Activated CD8-positive, alpha-beta memory T cell treated with anti-CD3 and anti-CD28 coated beads for 1 hour (primary cell): ENCODE measurements around the gene CLASRP.
A peak's percentile ranks its signal among the peaks of the same experiment; 100 is the strongest.

Source experiments
- DNase-seq, 2 donors: peaks; one replicate each; pipeline ENCODE4 v3.0.0-alpha.2; 2020; ENCODE audit warnings: low read depth in 1 of 2; ENCODE audit errors: extremely low read depth in 1 of 2

The CLASRP gene

DNA sequence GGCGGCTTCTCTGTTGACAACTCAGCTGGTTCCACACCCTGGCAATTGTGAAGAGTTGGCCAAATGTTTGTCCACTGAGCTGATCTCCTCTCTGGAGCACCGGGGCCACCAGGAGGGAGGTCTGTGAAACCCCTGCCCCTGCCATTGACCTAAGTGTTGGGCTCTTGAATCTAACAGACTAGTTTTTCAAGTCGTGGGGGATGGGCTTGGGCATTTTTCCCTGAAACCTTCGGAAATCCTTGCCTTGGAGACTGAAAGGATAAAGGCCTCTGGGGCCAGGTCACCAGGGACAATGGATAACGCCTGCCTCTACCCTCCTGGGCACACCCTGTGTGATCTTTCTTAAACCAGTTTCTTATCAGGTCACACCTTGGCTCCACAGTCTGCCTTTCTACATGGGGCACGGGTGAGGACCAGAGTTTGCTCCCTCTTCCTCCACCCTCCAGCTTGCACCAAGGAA is 41.1 kb downstream of the CLASRP start:
- no peak for DNase-seq

DNA sequence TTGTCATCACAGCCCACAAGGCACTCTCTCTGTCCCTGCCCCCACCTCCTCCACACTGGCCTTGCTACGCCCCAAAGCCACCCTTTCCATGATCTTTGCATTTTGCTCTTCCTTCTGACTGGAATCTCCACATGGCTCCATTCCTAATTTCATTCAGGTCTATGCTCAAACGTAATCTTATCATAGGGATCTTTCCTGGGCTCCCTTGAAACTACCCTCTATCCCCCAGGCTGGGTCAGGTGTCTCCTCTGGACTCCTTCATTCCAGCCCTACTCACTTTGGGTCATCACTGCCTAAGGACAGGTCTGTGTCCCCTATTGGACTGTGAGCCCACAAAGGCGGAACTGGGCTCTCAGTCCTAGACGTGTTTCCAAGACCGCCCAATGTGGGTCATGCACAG is 43.3 kb downstream of the CLASRP start:
- no peak for DNase-seq

DNA sequence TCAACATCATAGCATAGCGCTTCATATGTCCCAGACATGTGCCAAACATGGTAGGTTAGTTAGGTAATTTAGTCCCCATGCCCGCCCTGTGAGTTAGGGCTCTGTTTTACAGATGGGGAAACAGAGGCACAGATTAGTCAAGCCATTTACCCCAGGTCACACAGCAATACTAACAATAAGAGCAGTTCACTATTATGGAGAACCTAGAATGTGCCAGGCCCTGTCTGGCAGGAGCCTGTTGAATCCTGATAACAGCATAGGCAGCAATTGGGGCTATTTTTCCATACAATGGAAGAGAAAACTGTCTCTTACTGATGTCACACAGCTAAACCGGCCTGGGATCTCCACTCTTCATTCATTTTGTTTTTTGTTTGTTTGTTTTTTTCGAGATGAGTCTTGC is 47.6 kb downstream of the CLASRP start:
- DNase-seq, result no peak

DNA sequence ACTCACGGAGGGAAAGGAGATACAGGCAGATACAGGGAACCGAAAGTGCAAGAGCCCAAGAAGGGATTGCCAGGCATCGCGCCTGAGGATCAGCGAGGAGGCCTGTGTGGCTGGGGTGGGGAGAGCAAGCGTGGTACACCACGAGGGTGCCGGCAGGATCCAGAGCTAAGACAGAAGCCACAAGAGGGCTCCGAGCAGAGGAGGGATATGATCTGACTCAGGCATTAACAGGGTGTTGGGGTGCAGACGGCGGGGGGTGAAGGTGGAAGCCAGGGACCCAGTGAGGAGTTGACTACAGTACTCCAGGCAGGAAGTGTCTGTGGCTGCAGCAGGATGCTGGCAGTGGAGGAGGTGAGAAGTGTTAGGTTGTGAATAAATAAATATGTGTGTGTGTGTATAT is 48.7 kb downstream of the CLASRP start:
- peak; percentile 29 to 45 for DNase-seq

DNA sequence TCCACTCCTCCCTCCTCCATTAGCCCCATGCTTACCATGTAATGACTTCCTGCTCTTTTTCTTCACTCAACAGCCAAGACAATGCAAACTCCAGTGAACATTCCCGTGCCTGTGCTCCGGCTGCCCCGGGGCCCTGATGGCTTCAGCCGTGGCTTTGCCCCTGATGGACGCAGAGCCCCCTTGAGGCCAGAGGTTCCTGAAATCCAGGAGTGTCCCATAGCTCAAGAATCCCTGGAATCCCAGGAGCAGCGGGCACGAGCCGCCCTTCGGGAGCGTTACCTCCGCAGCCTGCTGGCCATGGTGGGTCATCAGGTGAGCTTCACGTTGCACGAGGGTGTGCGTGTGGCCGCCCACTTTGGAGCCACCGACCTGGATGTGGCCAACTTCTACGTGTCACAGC is 51.2 kb downstream of the CLASRP start:
- no peak for DNase-seq

DNA sequence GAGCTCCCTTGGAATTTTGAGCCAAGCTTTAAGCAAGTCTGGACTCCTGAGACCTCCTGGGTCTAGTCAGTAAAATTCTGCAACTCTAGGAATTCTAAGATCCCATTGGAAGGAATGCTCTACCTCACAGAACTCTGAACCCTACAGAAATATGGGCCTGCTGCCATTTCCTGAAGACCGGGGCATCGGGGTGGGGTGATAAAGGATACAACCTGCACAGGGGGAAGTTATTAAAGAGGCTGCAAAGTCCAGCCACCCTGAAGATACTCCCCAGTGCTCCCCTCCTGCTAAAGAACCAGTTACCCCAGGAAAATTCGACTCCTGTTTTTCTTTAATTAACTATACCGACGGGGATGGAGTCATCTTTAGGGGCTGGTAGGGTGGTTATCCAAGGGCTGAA is 51.8 kb downstream of the CLASRP start:
- no peak for DNase-seq

DNA sequence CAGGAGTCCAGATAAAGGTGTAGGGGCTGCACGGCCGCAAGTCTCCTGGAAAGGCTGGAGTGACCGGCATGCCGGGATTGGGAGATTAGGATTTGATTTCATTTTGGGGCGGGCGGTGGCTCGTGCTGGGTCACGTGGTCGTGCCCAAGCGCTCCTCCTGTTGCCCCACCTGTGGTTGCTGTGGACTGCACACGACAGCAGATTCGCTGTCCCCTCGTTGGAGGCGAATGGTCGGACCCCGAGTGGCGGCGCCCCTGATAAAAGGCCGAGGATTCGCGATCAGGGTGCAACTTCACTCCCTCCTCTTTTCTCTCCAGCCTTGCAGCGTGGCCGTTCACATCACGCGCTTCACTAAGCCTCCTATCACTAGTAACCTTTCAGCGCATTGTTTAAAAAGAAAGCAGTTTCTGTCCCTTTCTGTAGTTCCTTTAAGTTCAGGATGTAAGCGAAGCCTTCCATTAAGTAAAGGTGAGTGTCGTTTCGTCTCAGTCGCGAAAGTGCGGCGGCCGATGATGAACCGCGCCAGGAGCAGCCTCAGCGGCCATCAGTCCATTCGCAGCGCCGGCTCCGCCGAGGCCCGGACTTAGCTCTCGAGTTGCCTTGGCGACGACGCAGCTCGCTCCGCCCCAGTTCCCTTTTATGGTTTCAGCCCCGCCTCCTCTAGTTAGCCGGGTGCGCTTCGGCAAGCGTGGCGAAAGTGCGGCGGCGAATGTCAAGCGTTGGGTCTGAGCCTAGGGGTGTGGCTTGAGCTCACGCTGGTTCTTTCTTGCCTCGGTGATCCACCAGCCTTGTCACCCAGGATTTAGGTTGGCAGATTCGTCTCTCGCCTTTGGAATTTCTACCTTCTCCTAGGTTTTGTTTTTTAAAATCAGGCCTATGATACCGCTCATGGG is 52.4 kb downstream of the CLASRP start:
- peak; percentile 94 to 97 for DNase-seq

DNA sequence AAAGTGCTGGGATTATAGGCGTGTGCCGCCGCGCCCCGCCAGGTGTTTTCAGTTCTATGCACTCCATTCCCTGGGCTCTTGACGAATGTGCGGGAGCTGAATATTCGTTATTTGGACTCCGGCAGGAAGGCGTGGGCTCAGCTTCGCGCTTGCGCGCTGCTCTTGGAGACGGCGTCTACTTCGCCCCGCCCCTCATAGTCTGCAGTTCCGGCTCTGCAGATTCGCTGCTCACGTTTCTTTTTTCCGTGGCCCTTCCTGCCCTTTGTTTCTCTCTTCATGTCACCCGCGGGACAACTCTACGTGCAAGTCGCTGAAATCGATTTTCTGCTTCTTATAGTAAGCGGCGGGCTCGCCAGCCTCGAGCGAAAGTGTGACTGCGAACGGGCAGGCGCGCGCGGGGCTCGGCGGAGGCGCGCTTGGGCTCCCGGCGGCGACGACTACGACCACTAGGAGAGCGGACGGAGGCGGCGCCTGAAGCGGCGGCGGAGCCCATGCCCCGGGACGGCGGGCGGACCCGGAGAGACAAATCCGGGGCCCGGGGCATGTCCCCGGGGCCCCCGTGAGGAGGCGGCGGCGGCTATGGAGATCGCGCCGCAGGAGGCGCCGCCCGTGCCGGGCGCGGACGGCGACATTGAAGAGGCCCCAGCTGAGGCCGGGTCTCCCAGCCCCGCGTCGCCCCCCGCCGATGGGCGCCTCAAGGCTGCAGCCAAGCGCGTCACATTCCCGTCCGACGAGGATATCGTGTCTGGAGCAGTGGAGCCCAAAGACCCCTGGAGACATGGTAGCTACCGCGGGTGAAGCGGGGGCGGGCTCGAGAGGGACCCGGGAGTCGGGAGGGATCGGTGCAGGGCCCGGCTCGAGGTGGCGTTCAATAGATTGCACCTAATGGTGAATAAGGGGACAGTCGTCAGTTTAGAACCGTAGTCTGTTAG is 54.2 kb downstream of the CLASRP start, which contains the start of gene PPP1R37:
TSS of gene PPP1R37 (plus strand) at position 433 of the 932 bp plus-strand sequence. CDS start at position 580, 147 bp downstream.
- DNase-seq, result peak; percentile 85 to 86

DNA sequence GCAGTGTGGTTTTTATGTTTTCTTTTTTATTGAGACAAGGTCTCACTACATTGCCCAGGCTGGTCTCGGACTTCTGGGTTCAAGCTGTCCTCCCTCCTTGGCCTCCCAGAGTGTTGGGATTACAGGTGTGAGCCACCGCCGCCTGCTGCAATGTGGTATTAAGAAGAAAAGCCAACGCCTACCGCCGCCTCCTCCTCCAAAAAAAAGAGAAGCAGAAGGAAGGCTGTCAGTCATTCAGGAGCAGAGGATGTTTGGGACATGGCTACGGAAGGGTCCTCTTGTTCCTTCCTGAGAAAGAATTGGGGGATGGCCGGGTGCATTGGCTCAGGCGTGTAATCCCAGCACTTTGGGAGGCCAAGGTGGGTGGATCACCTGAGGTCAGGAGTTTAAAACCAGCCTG is 55.3 kb downstream of the CLASRP start:
- no peak for DNase-seq

DNA sequence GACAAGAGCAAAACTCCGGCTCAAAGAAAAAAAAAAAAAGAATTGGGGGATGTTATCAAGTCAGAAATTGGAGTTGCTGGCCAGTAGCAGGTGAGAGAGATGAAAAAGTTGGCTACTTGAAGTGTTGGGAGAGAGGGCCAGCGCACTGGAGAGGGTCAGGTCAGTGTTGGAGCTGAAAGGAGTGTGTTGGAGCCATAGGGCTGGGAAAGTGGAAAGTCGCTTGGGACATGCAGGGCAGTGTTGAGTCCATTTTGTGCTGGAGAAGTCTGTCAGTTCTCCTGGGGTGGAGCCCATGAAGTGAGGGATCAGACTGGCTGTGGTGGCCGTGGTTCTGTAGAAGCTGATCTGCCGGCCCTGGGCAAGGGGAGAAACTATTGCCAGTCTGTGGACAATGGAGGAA is 55.9 kb downstream of the CLASRP start:
- DNase-seq, result no peak

DNA sequence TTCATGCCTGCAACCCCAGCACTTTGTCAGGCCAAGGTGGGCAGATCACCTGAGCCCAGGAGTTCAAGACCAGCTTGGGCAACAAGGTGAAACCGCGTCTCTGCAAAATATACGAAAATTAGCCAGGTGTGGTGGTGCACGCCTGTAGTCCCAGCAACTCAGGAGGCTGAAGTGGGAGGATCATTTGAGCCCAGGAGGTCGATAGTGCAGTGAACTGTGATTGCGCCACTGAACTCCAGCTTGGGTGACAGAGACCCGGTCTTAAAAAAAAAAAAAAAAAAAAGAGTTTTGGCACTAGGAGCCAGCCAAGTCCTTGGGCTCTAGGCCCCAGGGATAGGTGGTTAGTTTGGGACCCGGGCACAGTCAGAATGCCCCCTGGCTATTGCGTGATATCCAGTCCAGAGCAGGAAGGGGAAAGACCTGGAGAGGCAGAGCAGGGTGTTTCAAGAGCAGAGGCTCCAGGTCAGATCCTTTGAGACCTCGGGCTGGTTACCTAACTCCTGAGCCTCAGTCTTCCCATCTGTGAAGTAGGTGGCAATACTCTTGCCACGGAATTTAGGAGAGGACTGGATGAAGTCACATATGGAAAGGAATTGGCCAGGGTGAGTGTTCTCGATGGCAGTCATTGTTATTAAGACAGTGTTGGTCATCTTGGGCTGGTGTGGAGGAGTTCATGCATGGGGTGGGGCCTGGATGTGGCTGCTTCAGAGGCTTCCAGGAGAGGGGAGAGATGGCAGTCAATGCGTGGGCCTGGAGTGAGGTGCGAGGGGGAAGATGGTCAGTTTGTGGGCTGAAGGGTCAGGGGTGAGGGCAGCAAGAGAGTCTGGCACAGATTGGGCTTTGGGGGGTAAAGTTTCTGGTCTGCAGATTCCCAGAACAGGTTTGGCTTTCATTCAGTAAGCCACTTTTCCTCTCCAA is 56.9 kb downstream of the CLASRP start:
- DNase-seq, result no peak

DNA sequence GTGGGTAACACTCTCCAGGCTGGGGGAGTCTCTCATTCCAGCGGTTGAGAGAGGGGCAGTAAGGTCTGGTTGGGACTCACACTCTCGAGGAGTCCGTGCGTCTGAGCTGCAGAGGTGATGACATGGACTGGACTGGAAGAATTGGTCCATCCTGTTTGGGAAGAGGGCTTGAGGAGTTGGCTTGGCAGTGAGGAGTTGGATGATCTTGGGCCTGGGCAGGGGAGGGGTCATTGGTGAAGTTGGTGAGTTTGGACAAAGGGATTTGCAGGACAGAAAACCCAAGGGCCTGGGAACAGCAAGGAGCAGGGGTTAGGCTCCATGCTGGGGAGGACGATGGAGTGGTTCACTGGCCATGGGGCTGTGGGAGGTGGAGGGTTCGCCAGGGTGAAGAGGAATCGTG is 57.9 kb downstream of the CLASRP start:
- no peak for DNase-seq

DNA sequence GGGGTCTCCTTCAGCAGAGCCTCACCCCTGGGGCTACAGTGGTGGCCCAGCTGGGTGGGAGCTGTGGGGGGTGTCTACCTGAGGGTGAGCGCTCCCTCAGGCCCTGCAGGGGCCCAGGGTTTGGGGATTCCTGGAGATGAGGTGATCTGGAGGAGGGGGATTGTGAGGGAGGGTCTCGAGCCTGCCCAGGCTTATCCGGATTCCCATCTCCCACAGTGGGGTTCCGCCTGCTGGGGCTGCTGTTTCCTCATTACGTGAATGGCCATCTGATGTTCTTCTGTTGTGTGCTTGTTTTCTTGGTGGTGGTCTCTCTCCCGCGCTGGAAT is 58.6 kb downstream of the CLASRP start:
- no peak for DNase-seq

DNA sequence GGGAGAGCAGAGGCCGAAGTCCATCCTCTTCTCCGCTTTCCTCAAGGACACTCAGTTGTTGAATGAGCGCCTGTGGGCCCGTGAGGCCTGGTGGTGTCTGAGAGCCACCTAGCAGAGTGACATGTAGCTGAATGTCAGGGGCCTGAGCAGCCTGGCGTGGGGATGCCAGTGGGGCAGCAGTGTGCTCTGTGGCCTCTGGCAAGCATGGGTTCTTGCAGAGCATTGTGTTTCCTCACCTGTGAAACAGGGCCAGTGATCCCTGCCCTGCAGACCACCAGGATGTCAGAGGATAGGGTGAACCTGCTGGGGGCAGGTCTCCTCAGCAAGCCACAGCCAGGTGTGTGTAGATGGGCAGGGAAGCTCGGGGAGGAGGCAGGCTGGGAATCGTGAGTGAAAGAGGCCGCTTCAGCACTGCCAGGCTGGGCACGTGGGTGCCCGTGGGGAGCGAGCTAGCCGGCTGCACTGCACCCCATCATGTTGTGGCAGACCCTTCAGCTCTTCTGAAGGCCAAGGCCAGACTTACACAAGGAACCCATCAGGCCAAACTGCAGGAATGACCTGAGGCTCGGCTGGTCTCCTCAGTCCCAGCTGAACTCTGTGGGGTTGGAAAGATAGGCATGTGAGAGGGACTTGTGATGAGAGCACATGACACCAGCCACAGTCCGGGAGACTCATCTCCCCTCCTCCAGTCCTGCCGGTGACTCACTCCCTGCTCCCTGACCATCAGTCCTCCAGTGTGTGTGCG is 59.1 kb downstream of the CLASRP start:
- DNase-seq, result no peak

DNA sequence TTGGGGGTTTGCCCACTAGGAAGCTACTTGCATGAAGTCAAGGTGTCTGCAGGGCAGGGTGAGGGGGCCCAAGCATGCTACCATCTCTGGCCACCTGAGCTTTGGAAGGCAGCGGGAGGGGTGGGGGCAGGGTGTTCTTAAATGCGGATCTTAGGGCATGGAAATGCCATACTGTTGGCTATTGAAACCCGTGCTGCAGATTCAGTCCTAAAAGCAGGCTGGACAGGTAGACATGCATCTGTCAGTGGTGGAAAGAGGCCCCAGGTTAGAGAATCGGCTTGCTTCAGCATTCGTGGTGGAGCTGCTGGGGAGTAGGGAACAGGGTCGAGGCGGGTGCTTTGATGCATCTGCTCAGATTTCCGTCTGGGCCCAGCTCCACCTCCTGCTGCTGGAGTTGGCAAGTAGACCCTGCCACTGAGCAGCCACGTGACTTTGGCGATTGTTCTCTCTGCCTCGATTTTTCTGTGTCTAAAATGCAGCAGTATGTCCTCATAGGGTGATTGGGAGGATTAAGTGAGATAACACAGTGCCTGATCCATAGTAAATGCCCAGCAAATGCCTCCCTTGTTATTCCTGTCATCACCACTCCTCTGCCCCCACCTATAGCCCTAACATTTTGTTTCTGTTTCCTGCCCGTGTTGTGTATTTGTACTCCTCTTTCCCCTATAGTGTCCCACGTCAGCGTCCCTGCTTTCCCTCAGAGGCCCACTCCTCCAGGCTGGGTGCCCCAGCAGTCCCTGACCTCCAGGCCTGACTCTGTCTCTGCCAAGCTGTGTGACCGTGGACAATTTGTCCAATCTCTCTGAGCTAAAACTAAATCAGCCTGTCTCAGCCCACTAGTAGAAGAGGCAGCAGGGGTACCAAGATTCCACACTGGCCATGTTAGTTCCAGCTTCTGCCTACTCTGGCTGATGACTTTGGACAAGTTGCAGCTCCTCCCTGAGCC is 59.9 kb downstream of the CLASRP start:
- DNase-seq, result no peak

DNA sequence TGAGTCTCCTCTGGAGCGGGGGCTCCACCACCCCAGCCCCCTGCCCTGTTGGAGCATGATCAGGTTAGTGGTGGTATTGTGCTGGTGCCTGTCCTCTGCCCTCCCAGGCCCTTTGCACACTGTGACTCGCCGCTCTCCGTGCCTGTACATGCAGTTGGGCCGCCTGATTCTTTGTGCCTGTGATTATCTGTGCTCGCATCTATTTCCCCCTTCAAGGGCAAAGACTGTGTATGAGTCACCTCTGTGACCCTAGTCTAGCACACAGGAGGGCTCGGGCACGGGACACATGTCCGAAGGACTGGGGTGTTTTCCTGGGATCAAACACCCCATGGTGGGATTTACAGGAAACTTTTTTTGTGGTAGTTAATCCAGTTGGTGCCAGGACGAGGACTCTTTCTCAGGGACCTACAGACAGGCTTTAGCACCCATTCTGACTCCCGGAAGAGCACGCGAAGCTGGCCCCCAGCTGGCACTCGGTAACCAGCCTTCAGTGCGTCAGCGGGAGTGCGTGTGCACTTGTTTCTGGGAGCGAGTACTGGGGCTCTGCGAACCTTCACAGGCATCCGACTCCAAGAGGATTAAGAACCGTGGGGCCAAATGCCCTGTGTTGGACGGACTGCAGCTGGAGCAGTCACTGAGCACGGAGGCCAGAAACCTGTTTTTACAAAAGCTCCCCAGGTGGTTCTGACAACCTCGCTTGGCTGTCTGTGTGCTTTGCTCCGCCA is 60.8 kb downstream of the CLASRP start:
- DNase-seq, result no peak

DNA sequence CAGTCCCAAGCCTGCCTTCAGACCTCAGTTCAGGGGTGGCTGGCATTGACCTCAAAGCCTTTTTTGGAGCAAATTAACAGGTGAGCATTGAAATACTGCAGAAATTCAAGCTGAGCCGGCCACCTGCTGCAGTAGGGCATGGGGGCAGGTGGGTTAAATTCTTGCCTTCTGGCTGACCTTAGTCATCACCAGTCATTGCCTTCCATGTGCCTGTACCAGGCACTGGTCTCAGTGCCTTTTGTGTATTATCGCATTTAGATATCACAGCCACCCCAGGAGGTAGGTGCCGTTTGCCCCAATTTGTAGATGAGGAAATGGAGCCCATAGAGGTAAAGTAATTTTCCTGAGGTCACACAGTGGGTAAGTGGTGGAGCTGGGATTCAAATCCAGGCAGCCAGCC is 61.4 kb downstream of the CLASRP start:
- no peak for DNase-seq

DNA sequence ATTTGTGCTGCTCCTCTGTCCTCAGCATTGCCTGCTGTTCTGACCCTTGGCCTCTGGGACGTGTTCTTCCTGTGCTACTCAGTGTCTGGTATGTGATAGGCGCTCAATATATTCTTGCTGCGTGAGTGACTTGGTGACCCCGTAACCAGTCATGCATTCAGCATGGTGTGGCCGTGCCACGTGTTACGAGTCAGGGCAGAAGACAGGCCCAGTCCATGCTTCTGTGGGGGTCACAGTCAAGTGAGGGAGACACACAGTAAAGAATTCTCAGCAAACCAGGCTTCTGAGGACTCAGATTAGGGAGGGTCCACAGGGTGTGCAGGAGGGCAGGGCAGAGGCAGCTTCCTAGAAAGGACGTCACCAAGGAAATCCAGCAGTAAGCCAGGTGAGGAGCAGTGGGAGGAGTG is 62.0 kb downstream of the CLASRP start:
- DNase-seq, result no peak
